Activated CD4-positive, alpha-beta T cell treated with anti-CD3 and anti-CD28 coated beads for 24 hours (primary cell): ENCODE measurements around the gene MEGF8.

Experiments
- DNase-seq, 2 donors: peaks; one replicate each; pipeline ENCODE4 v3.0.0-alpha.2; 2020; ENCODE audit warnings: low read depth in 2 of 2

The MEGF8 gene

GRCh38 chr19:42412661-42413076, 87.2 kb downstream of the MEGF8 start:
- DNase-seq: no peak

GRCh38 chr19:42419309-42419708, 93.9 kb downstream of the MEGF8 start:
- no peak for DNase-seq

GRCh38 chr19:42420055-42420544, 94.7 kb downstream of the MEGF8 start:
- DNase-seq: peak; percentile 65 to 74

DNA sequence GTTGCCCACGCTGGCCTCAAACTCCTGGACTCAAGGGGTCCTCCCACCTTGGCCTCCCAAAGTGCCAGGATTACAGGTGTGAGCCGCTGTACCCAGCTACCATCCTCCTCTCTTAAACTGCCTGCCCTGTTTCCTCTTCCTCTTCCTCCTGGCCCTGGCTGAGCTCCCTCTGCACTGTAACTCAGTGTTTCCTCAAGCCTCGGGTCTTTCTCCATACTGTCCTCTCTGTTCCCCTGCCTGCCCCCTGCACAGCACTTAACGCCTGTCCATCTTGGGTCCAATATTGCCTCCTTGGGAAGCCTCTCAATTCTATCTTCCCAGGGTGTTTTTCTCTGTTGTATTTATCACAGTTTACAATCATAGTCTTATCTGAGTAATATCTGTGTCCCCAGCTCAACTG, 95.7 kb downstream of the MEGF8 start:
- no peak for DNase-seq

DNA sequence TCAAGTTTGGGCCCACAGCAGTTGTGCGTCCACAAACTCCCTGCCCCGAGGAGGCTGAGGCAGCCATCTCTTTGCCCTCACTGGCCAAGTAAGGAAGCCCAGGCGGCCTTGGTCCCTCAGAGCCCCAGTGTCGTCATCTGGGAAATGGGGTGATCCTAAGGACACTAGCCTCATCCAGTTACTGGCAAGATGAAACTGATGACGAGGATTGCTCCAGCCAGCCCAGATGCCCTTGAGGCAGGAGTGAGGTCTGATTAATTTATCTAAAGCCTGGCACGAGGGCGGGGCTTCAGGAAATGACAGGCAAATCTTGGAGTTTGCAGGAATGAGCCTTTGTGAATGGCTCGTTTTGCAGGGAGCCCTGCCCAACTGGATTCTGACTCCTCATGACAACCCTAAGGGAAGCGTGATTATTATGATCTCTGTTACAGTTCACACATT, 96.2 kb downstream of the MEGF8 start:
- no peak for DNase-seq

DNA sequence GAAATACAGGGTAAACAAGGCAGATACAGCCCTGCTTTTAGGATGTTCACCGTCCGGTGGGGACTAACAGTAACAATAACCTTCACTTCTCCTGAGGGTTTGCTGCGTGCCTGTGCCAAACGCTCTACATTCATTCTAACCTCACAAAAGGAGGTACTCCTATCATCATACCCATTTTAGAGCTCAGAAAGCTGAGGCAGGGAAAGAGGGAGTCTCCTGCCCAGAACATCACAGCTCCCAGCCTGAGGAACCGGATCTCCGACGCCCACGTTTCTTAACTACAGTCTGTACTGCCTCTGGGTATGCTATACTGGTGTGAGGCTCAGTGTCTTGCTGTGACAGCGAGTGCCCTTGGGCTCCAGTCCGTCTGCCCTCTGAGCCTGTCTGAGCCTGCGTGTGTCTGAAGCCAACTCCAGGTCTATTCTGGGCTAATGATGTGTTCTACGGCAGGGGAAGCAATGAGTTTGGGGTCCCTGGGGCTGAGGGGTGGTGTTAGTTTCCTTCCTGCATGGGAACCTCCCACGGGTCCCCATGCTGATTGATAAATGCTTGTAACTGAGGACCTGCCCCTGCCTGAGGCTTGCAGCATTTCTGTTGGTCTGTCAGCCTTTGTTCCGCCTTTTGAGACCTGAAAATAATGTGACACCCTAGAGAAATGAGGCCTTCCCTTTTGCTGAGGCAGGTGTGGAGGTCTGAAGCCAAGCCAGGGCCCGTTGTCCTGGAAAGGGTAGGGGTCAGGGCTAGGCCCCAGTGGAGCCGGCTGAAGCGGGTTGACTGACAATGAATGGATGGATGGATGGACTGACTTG, 96.9 kb downstream of the MEGF8 start:
- DNase-seq: no peak

GRCh38 chr19:42422901-42423461, 97.5 kb downstream of the MEGF8 start:
- peak in 1 of 2 donors; percentile 19 for DNase-seq

- DNase-seq: peak; percentile 91 to 95
Measured at GRCh38 chr19:42423462-42424344, 98.3 kb downstream of the MEGF8 start.

- DNase-seq: no peak
Measured at GRCh38 chr19:42424345-42424707, 98.9 kb downstream of the MEGF8 start.

DNA sequence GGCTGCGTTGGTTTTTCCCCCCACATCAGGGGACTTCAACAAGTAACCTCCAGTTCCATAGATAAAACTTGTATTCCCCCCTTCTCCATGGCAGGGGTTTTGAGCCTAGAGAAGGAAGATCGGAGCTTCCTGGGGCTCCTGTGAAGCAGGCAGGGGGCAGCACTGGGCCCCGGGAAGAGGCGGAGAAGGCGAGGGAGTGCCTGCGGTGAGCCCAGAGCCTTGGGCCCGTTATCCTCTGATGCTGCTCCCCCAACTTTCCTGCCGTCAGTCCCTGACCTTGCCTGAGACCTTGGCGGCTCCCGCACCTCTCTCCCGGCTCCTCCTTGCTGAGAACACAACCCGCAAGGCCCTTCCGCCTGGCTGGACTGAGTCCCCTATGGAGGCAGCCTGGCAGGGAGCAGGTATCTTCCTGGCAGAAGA, 99.3 kb downstream of the MEGF8 start:
- DNase-seq: no peak

GRCh38 chr19:42426643-42427042, 101.2 kb downstream of the MEGF8 start:
- DNase-seq: no peak

- no peak for DNase-seq
Measured at GRCh38 chr19:42427313-42427712, 101.9 kb downstream of the MEGF8 start, which contains the start of gene LIPE. Gene LIPE (minus strand): TSS chr19:42427388. CDS start chr19:42427149, 239 bp downstream.
